H1 (cell line): ENCODE measurements around the gene CD3D. TPM values are rescaled to one million over a fixed set of nuclear protein-coding genes. Genes with fewer than 3 reads are reported as not detected.

Experiments used
- CTBP2 ChIP-seq: IDR thresholded peaks from 2 replicates; pipeline ENCODE4 v1.7.0; 2011; ENCODE audit warnings: borderline replicate concordance, mild to moderate bottlenecking, moderate library complexity, mixed read lengths, low read length; ENCODE audit not compliant: insufficient read depth, insufficient read length
- KDM4A ChIP-seq: IDR thresholded peaks from one replicate; pipeline ENCODE4 v1.7.1; 2012; ENCODE audit warnings: low read depth, mild to moderate bottlenecking, moderate library complexity, low read length, inconsistent platforms; ENCODE audit not compliant: severe bottlenecking
- MAFK ChIP-seq: IDR thresholded peaks from 2 replicates; pipeline ENCODE4 v1.6.1; 2012; ENCODE audit warnings: low read depth, mild to moderate bottlenecking, improper control_type of control experiment, low read length
- PHF8 ChIP-seq: fragments of 200-600 bp; sonication (generic); conservative IDR thresholded peaks from 2 replicates; pipeline ENCODE4 v1.7.1; 2012; ENCODE audit warnings: low read depth, mild to moderate bottlenecking, inconsistent platforms, low read length, moderate library complexity
- POU5F1 ChIP-seq: IDR thresholded peaks from 2 replicates; pipeline ENCODE4 v1.6.1; 2011; ENCODE audit warnings: low read depth, mild to moderate bottlenecking, low read length, moderate library complexity
- SIRT6 ChIP-seq: IDR thresholded peaks from one replicate; pipeline ENCODE4 v1.7.1; 2012; ENCODE audit warnings: low read length, inconsistent platforms
- SP1 ChIP-seq: IDR thresholded peaks from 2 replicates; pipeline ENCODE4 v1.6.1; 2011; ENCODE audit warnings: low read depth, low read length
- TAF1 ChIP-seq: IDR thresholded peaks from 2 replicates; pipeline ENCODE4 v1.6.1; 2011; ENCODE audit warnings: mild to moderate bottlenecking, low read depth, low read length
- TEAD4 ChIP-seq: IDR thresholded peaks from 2 replicates; pipeline ENCODE4 v1.6.1; 2012; ENCODE audit warnings: low read depth, low read length, inconsistent platforms, mixed read lengths
- polyA plus RNA-seq, 7 experiments: library from polyadenylated mRNA; depleted of rRNA in 3 of 7; stranded (reverse) in 5 of 7; unstranded in 2 of 7; fragments of >200 nt in 5 of 7; fragments of 200-250 nt in 2 of 7; gene quantifications; 1 replicate in 5 of 7; 2 replicates in 1 of 7; 4 replicates in 1 of 7; pipeline versions ENCODE4 v1.2.1 to v1.2.3, GENCODE V29; 2011 to 2013; ENCODE audit warnings: missing spikeins in 2 of 7, mixed read lengths in 2 of 7
- total RNA-seq: library from RNA; stranded (reverse); fragmentation: NEBNext Ultra II Directional; extraction: Animal tissue kit (Norgen Biotek cat#: 25700); gene quantifications from 2 replicates; pipeline ENCODE4 v1.2.1, GENCODE V29; 2021
- TF ChIP-seq, protein P1 (sequence below): fragments of 300-600 bp; sonication (generic); IDR thresholded peaks from 2 replicates; pipeline ENCODE4 v1.7.1; 2012; ENCODE audit warnings: low read length, moderate library complexity, mild to moderate bottlenecking, inconsistent platforms; ENCODE audit not compliant: insufficient replicate concordance

Gene CD3D
- total and polyA plus RNA-seq, 2 of the 8 experiments (the other 6 are each of a cell fraction or from before 2014, with no cell fraction given), result not detected

GRCh38 chr11:118304227-118304567 lies 38.3 kb downstream of the CD3D start (continued):
- TF ChIP-seq, protein P1, sequence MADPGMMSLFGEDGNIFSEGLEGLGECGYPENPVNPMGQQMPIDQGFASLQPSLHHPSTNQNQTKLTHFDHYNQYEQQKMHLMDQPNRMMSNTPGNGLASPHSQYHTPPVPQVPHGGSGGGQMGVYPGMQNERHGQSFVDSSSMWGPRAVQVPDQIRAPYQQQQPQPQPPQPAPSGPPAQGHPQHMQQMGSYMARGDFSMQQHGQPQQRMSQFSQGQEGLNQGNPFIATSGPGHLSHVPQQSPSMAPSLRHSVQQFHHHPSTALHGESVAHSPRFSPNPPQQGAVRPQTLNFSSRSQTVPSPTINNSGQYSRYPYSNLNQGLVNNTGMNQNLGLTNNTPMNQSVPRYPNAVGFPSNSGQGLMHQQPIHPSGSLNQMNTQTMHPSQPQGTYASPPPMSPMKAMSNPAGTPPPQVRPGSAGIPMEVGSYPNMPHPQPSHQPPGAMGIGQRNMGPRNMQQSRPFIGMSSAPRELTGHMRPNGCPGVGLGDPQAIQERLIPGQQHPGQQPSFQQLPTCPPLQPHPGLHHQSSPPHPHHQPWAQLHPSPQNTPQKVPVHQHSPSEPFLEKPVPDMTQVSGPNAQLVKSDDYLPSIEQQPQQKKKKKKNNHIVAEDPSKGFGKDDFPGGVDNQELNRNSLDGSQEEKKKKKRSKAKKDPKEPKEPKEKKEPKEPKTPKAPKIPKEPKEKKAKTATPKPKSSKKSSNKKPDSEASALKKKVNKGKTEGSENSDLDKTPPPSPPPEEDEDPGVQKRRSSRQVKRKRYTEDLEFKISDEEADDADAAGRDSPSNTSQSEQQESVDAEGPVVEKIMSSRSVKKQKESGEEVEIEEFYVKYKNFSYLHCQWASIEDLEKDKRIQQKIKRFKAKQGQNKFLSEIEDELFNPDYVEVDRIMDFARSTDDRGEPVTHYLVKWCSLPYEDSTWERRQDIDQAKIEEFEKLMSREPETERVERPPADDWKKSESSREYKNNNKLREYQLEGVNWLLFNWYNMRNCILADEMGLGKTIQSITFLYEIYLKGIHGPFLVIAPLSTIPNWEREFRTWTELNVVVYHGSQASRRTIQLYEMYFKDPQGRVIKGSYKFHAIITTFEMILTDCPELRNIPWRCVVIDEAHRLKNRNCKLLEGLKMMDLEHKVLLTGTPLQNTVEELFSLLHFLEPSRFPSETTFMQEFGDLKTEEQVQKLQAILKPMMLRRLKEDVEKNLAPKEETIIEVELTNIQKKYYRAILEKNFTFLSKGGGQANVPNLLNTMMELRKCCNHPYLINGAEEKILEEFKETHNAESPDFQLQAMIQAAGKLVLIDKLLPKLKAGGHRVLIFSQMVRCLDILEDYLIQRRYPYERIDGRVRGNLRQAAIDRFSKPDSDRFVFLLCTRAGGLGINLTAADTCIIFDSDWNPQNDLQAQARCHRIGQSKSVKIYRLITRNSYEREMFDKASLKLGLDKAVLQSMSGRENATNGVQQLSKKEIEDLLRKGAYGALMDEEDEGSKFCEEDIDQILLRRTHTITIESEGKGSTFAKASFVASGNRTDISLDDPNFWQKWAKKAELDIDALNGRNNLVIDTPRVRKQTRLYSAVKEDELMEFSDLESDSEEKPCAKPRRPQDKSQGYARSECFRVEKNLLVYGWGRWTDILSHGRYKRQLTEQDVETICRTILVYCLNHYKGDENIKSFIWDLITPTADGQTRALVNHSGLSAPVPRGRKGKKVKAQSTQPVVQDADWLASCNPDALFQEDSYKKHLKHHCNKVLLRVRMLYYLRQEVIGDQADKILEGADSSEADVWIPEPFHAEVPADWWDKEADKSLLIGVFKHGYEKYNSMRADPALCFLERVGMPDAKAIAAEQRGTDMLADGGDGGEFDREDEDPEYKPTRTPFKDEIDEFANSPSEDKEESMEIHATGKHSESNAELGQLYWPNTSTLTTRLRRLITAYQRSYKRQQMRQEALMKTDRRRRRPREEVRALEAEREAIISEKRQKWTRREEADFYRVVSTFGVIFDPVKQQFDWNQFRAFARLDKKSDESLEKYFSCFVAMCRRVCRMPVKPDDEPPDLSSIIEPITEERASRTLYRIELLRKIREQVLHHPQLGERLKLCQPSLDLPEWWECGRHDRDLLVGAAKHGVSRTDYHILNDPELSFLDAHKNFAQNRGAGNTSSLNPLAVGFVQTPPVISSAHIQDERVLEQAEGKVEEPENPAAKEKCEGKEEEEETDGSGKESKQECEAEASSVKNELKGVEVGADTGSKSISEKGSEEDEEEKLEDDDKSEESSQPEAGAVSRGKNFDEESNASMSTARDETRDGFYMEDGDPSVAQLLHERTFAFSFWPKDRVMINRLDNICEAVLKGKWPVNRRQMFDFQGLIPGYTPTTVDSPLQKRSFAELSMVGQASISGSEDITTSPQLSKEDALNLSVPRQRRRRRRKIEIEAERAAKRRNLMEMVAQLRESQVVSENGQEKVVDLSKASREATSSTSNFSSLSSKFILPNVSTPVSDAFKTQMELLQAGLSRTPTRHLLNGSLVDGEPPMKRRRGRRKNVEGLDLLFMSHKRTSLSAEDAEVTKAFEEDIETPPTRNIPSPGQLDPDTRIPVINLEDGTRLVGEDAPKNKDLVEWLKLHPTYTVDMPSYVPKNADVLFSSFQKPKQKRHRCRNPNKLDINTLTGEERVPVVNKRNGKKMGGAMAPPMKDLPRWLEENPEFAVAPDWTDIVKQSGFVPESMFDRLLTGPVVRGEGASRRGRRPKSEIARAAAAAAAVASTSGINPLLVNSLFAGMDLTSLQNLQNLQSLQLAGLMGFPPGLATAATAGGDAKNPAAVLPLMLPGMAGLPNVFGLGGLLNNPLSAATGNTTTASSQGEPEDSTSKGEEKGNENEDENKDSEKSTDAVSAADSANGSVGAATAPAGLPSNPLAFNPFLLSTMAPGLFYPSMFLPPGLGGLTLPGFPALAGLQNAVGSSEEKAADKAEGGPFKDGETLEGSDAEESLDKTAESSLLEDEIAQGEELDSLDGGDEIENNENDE, result no peak
- no peak for TF ChIP-seq PHF8
- no peak for TF ChIP-seq SP1
- TF ChIP-seq CTBP2, result no peak
- no peak for TF ChIP-seq KDM4A
- TF ChIP-seq MAFK, result no peak
- TF ChIP-seq TAF1, result no peak
- TF ChIP-seq TEAD4, result no peak
- TF ChIP-seq POU5F1, result no peak
- no peak for TF ChIP-seq SIRT6
- TF ChIP-seq, all 59 proteins: peak for 0
